OCI-LY7 (cell line): Measurements from ENCODE around the gene CYB561D1. TPM values are rescaled to one million over a fixed set of nuclear protein-coding genes. Genes with fewer than 3 reads are reported as not detected.

Source experiments
- BruUV-seq: library from RNA; stranded (reverse); fragments of 400-500 nt; replicated peaks from 2 replicates; lab custom pipeline; 2021; lab: Mats Ljungman, UMichigan
- CTCF ChIA-PET: fragments of 300-600 bp; sonication (Branson Sonifier 250); formaldehyde crosslinking; loops from one replicate; lab custom pipeline; 2022; ENCODE audit warnings: antibody characterized with exemption; ENCODE audit not compliant: unreplicated experiment; lab: Charles Lee
- POLR2A ChIA-PET: fragments of 300-600 bp; sonication (Branson Sonifier 250); formaldehyde crosslinking; loops from one replicate; lab custom pipeline; 2022; ENCODE audit warnings: antibody characterized with exemption; lab: Charles Lee
- DNase-seq: peaks from one replicate; pipeline ENCODE4 v3.0.0-alpha.2; 2015; ENCODE audit warnings: low spot score
- H2AFZ ChIP-seq: fragments of 200-600 bp; sonication (generic), shearing (Covaris generic); 2 replicates; pipeline ENCODE4 v1.6.1; 2014; ENCODE audit warnings: mild to moderate bottlenecking, antibody characterized with exemption, low read length, moderate library complexity
- H3K27ac ChIP-seq: fragments of 200-600 bp; sonication (generic); 2 replicates; pipeline ENCODE4 v1.5.1; 2014; ENCODE audit warnings: mixed run types, low read depth, mild to moderate bottlenecking, moderate library complexity, low read length, inconsistent platforms; ENCODE audit not compliant: poor library complexity, severe bottlenecking
- H3K36me3 ChIP-seq: fragments of 200-600 bp; sonication (generic); 2 replicates; pipeline ENCODE4 v1.6.1; 2014; ENCODE audit warnings: mild to moderate bottlenecking, antibody characterized with exemption, low read length, moderate library complexity, mixed read lengths; ENCODE audit not compliant: insufficient read depth
- H3K4me1 ChIP-seq: fragments of 200-600 bp; sonication (generic); 2 replicates; pipeline ENCODE4 v1.5.1; 2014; ENCODE audit warnings: mild to moderate bottlenecking, low read length; ENCODE audit not compliant: insufficient read depth, poor library complexity, severe bottlenecking
- H3K4me2 ChIP-seq: fragments of 200-600 bp; sonication (generic); 2 replicates; pipeline ENCODE4 v1.6.1; 2014; ENCODE audit warnings: mild to moderate bottlenecking, low read length
- H3K4me3 ChIP-seq: fragments of 200-600 bp; sonication (generic); 2 replicates; pipeline ENCODE4 v1.5.1; 2014; ENCODE audit warnings: mild to moderate bottlenecking, low read depth, low read length; ENCODE audit not compliant: poor library complexity, severe bottlenecking
- H3K79me2 ChIP-seq: fragments of 200-600 bp; sonication (generic); 2 replicates; pipeline ENCODE4 v1.6.1; 2016; ENCODE audit warnings: low read depth, mild to moderate bottlenecking, low read length, moderate library complexity, mixed read lengths; ENCODE audit not compliant: insufficient read depth
- H3K9me2 ChIP-seq: fragments of 200-600 bp; sonication (generic); 2 replicates; pipeline ENCODE4 v1.6.1; 2016; ENCODE audit warnings: mild to moderate bottlenecking, low read length, mixed read lengths; ENCODE audit not compliant: insufficient read depth
- H3K9me3 ChIP-seq: fragments of 200-600 bp; sonication (generic); 2 replicates; pipeline ENCODE4 v1.6.1; 2014; ENCODE audit warnings: mild to moderate bottlenecking, mixed run types, low read length, mixed read lengths
- H4K20me1 ChIP-seq: fragments of 200-600 bp; sonication (generic); 2 replicates; pipeline ENCODE4 v1.6.1; 2014; ENCODE audit warnings: mild to moderate bottlenecking, antibody characterized with exemption, low read length, moderate library complexity, mixed read lengths; ENCODE audit not compliant: insufficient read depth
- EZH2phosphoT487 ChIP-seq: fragments of 200-600 bp; sonication (generic); IDR thresholded peaks from 2 replicates; pipeline ENCODE4 v1.6.1; 2018; ENCODE audit warnings: low read depth, borderline replicate concordance, mild to moderate bottlenecking, mixed run types, antibody characterized with exemption, low read length, moderate library complexity, mixed read lengths
- intact Hi-C: fragments of 100-400 bp; cut with micrococcal nuclease; formaldehyde crosslinking; loops from one replicate; pipeline ENCODE4 v1.10.0; 2022; ENCODE audit not compliant: unreplicated experiment
- total RNA-seq, 2 experiments: library from RNA; depleted of rRNA in 1 of 2; stranded (reverse); fragments of >200 nt in 1 of 2; shearing (Covaris generic) in 1 of 2; gene quantifications; 2 replicates each; pipeline ENCODE4 v1.2.3, GENCODE V29; 2014 to 2022
- TF ChIP-seq, protein P1 (sequence below): fragments of 200-600 bp; sonication (generic); conservative IDR thresholded peaks from 2 replicates; pipeline ENCODE4 v1.5.1; 2014; ENCODE audit warnings: mild to moderate bottlenecking, antibody characterized with exemption, low read length, moderate library complexity, mixed read lengths

CYB561D1 gene
- total RNA-seq, 2 experiments from 2014 or later = 6.2 to 10.5 TPM

- H4K20me1 ChIP-seq = no peaks in the 10 kb centered on the region
- peaks cover 7% of the 10 kb centered on the region; the same call in 1 of the 2 replicates for H3K79me2 ChIP-seq
- H3K9me3 ChIP-seq = no peaks in the 10 kb centered on the region
- H3K9me2 ChIP-seq = no peaks in the 10 kb centered on the region
- H3K4me2 ChIP-seq = no peak overlapping the region
- H3K36me3 ChIP-seq = peaks cover 33% of the 10 kb centered on the region; the same call in 1 of the 2 replicates
- H3K27ac ChIP-seq = no peak overlapping the region
- CTCF ChIA-PET = interaction anchor here (0.9 kb wide), 1 partner anchor 37 kb away, joined by 3 read pairs; no protein-coding TSS in a partner anchor
- BruUV-seq = no TSS peak
- intact Hi-C loops = no loop called here
- POLR2A ChIA-PET = interaction anchor here (1.0 to 1.5 kb wide), 3 partner anchors 10 to 36 kb away, joined by 3 to 4 read pairs (median 3); partner anchors contain the start of gene ATXN7L2
- TF ChIP-seq, protein P1, sequence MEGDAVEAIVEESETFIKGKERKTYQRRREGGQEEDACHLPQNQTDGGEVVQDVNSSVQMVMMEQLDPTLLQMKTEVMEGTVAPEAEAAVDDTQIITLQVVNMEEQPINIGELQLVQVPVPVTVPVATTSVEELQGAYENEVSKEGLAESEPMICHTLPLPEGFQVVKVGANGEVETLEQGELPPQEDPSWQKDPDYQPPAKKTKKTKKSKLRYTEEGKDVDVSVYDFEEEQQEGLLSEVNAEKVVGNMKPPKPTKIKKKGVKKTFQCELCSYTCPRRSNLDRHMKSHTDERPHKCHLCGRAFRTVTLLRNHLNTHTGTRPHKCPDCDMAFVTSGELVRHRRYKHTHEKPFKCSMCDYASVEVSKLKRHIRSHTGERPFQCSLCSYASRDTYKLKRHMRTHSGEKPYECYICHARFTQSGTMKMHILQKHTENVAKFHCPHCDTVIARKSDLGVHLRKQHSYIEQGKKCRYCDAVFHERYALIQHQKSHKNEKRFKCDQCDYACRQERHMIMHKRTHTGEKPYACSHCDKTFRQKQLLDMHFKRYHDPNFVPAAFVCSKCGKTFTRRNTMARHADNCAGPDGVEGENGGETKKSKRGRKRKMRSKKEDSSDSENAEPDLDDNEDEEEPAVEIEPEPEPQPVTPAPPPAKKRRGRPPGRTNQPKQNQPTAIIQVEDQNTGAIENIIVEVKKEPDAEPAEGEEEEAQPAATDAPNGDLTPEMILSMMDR = no peak
- no peak for DNase-seq
- peaks cover 14% of the 10 kb centered on the region for H3K4me1 ChIP-seq
- H2AFZ ChIP-seq = no peak overlapping the region
- no peak overlapping the region for H3K4me3 ChIP-seq
These were observed 1.8 kb downstream of the CYB561D1 start for GRCh38 chr1:109495738-109496137.

GRCh38 chr1:109497449-109498160 lies 3.7 kb downstream of the CYB561D1 start:
- no peak overlapping the region for H2AFZ ChIP-seq
- H3K9me3 ChIP-seq = no peaks in the 10 kb centered on the region
- peaks cover 7% of the 10 kb centered on the region; the same call in 1 of the 2 replicates for H3K79me2 ChIP-seq
- no peak overlapping the region for H3K4me3 ChIP-seq
- DNase-seq = no peak
- H3K4me1 ChIP-seq = peaks cover 14% of the 10 kb centered on the region
- H3K36me3 ChIP-seq = peaks cover 41% of the 10 kb centered on the region; the same call in 1 of the 2 replicates
- BruUV-seq = no TSS peak
- H4K20me1 ChIP-seq = no peaks in the 10 kb centered on the region
- H3K9me2 ChIP-seq = no peaks in the 10 kb centered on the region
- intact Hi-C loops = loop anchor here (1.0 kb wide), 1 partner anchor 35 kb away; no protein-coding TSS in a partner anchor
- no peak overlapping the region for H3K4me2 ChIP-seq
- no peak overlapping the region for H3K27ac ChIP-seq
- no peak for TF ChIP-seq EZH2phosphoT487
- TF ChIP-seq, protein P1 = no peak
- POLR2A ChIA-PET = interaction anchor here (0.9 kb wide), 1 partner anchor 34 kb away, joined by 4 read pairs; no protein-coding TSS in a partner anchor
- CTCF ChIA-PET = interaction anchor here (1.8 kb wide), 1 partner anchor 35 kb away, joined by 10 read pairs; no protein-coding TSS in a partner anchor
